Measurements from ENCODE around the gene RBMY1B.
"Not testable (repeated sequence)": the region's sequence is repeated elsewhere in the genome, so short reads cannot be mapped to it uniquely, and the experiment has no call there.

Gene RBMY1B

GRCh38 chrY:21511038-21511437, at the start of gene RBMY1B:
RBMY1B (plus strand) TSS chrY:21511338; CDS start chrY:21513351, 2,013 bp downstream.
- DNase-seq (ENCODE audit: low read depth); in situ Hi-C loops (cut with HindIII; ENCODE audit: low sequenced_read_pairs); H3K4me3 ChIP-seq (ENCODE audit: low read depth, low read length): not testable (repeated sequence)

GRCh38 chrY:21462915-21463314, 48.2 kb upstream of the RBMY1B start:
- in situ Hi-C loops (cut with HindIII; ENCODE audit: low sequenced_read_pairs); DNase-seq (ENCODE audit: low read depth); H3K4me3 ChIP-seq (ENCODE audit: low read depth, low read length): not testable (repeated sequence)

GRCh38 chrY:21482967-21483366, 28.2 kb upstream of the RBMY1B start:
- DNase-seq (ENCODE audit: low read depth), result no peak
- in situ Hi-C loops (cut with HindIII; ENCODE audit: low sequenced_read_pairs), result no loop called here
- H3K4me3 ChIP-seq (ENCODE audit: low read depth, low read length), result no peak overlapping the region
- no peak for TF ChIP-seq CTCF (IDR thresholded peaks at IDR 0.05; ENCODE audit: low read depth, low read length, missing control alignments)

GRCh38 chrY:21534579-21534978, 23.4 kb downstream of the RBMY1B start, which contains the start of gene RBMY1A1:
RBMY1A1 (plus strand) TSS chrY:21534879; CDS start chrY:21536892, 2,013 bp downstream.
- in situ Hi-C loops (cut with HindIII; ENCODE audit: low sequenced_read_pairs); H3K4me3 ChIP-seq (ENCODE audit: low read depth, low read length); DNase-seq (ENCODE audit: low read depth): not testable (repeated sequence)

- in situ Hi-C loops (cut with HindIII; ENCODE audit: low sequenced_read_pairs); H3K4me3 ChIP-seq (ENCODE audit: low read depth, low read length); DNase-seq (ENCODE audit: low read depth): not testable (repeated sequence)
Observed at GRCh38 chrY:21559316-21559984, 48.3 kb downstream of the RBMY1B start.
